Mammary epithelial cell (primary cell): ENCODE measurements around the gene CADM2.

Experiments used
- CTCF ChIP-seq, 2 donors: IDR thresholded peaks in 1 of 2; conservative IDR thresholded peaks in 1 of 2; 2 replicates each; pipeline ENCODE4 v1.5.1; 2011 to 2012; ENCODE audit warnings: inconsistent platforms in 2 of 2, low read length in 2 of 2, mild to moderate bottlenecking in 2 of 2, control low read depth in 1 of 2, low read depth in 1 of 2; ENCODE audit not compliant: insufficient read depth in 1 of 2; ENCODE audit errors: extremely low read depth in 1 of 2
- EZH2 ChIP-seq: IDR thresholded peaks from 2 replicates; pipeline ENCODE4 v1.6.1; 2012; ENCODE audit warnings: low read length, inconsistent platforms, borderline replicate concordance

- TF ChIP-seq EZH2, result no peak
- TF ChIP-seq CTCF (conservative IDR thresholded peaks at IDR 0.05 in 1 of 2, IDR thresholded peaks at IDR 0.05 in 1 of 2; ENCODE audit: extremely low read depth in 1 of 2, insufficient read depth in 1 of 2, low read depth in 1 of 2, low read length in 2 of 2), result no peak
Observed at GRCh38 chr3:84960581-84960980, 1.8 kb downstream of the CADM2 start.
